ENCODE data around the gene CERS3. TPM values are rescaled to one million over a fixed set of nuclear protein-coding genes. Genes with fewer than 3 reads are reported as not detected.

The CERS3 gene
- total RNA-seq, 2 donors from 2014 or later, result 0.22 TPM; not detected in 1

GRCh38 chr15:100373942-100374341, 154.8 kb downstream of the CERS3 start:
- no peak for ATAC-seq
- H3K27ac Mint-ChIP-seq, result no peak overlapping the region
- no peak for DNase-seq (ENCODE audit: low spot score)
- H3K4me3 Mint-ChIP-seq, result no peak overlapping the region
- peaks cover 32 to 43% of the 10 kb centered on the region in 2 donors for H3K27me3 Mint-ChIP-seq
- H3K9me3 Mint-ChIP-seq, result no peaks in the 10 kb centered on the region
- H3K36me3 Mint-ChIP-seq, result peaks cover 6% of the 10 kb centered on the region
- no peaks in the 10 kb centered on the region for H3K4me1 Mint-ChIP-seq (ENCODE audit: low read depth in 2 of 2)

- Mint-ChIP-seq H3K4me3 (no peak overlapping the region), H3K9me3 (no peaks in the 10 kb centered on the region), H3K4me1 (ENCODE audit: low read depth in 2 of 2) (no peaks in the 10 kb centered on the region), H3K27me3 (peaks cover 33 to 45% of the 10 kb centered on the region in 2 donors), H3K36me3 (peaks cover 6% of the 10 kb centered on the region), H3K27ac (no peak overlapping the region)
- ATAC-seq (no peak), DNase-seq (ENCODE audit: low spot score) (no peak)
Observed at GRCh38 chr15:100373120-100373896, 155.4 kb downstream of the CERS3 start.

- DNase-seq (ENCODE audit: low spot score) (no peak), ATAC-seq (no peak)
- Mint-ChIP-seq H3K27ac (no peak overlapping the region), H3K4me3 (no peak overlapping the region), H3K4me1 (ENCODE audit: low read depth in 2 of 2) (no peaks in the 10 kb centered on the region), H3K36me3 (peaks cover 6% of the 10 kb centered on the region), H3K27me3 (peaks cover 37 to 50% of the 10 kb centered on the region in 2 donors), H3K9me3 (no peaks in the 10 kb centered on the region)
Observed at GRCh38 chr15:100372739-100373119, 156.0 kb downstream of the CERS3 start.

- no peak overlapping the region for H3K4me3 Mint-ChIP-seq
- H3K27me3 Mint-ChIP-seq, result peaks cover 30 to 73% of the 10 kb centered on the region in 2 donors
- H3K4me1 Mint-ChIP-seq (ENCODE audit: low read depth in 2 of 2), result peaks cover 3 to 9% of the 10 kb centered on the region in 2 donors
- ATAC-seq (no peak), DNase-seq (ENCODE audit: low spot score) (no peak)
- no peaks in the 10 kb centered on the region for H3K36me3 Mint-ChIP-seq
- no peaks in the 10 kb centered on the region for H3K9me3 Mint-ChIP-seq
- no peak overlapping the region for H3K27ac Mint-ChIP-seq
Observed at GRCh38 chr15:100355342-100355741, 173.4 kb downstream of the CERS3 start.

GRCh38 chr15:100353449-100353848, 175.3 kb downstream of the CERS3 start:
- Mint-ChIP-seq H3K36me3 (no peaks in the 10 kb centered on the region), H3K27me3 (peaks cover 21 to 54% of the 10 kb centered on the region in 2 donors), H3K27ac (no peak overlapping the region), H3K9me3 (no peaks in the 10 kb centered on the region), H3K4me3 (no peak overlapping the region), H3K4me1 (ENCODE audit: low read depth in 2 of 2) (peaks cover 10 to 11% of the 10 kb centered on the region in 2 donors)
- ATAC-seq (no peak), DNase-seq (ENCODE audit: low spot score) (no peak)

GRCh38 chr15:100350434-100351226, 178.1 kb downstream of the CERS3 start:
- DNase-seq (ENCODE audit: low spot score) (no peak), ATAC-seq (peak in 1 of 2 donors; percentile 21)
- peaks cover 10 to 11% of the 10 kb centered on the region in 2 donors for H3K4me1 Mint-ChIP-seq (ENCODE audit: low read depth in 2 of 2)

More at GRCh38 chr15:100350434-100351226, 178.1 kb downstream of the CERS3 start:
- no peaks in the 10 kb centered on the region for H3K36me3 Mint-ChIP-seq
- H3K9me3 Mint-ChIP-seq, result no peaks in the 10 kb centered on the region
- peaks cover 8 to 26% of the 10 kb centered on the region in 2 donors for H3K27me3 Mint-ChIP-seq
- H3K4me3 Mint-ChIP-seq, result peak overlapping the region; percentile 89
- H3K27ac Mint-ChIP-seq, result peak overlapping the region; percentile 74 to 95

Other genes starting within 250 kb of the CERS3 start
- gene ADAMTS17, start 187.0 kb downstream of the CERS3 start, total RNA-seq, result under 1 TPM; 0.31 to 0.59 TPM
- gene LINS1, start 73.2 kb upstream of the CERS3 start, total RNA-seq, result 10 to 100 TPM; 27.7 to 40.5 TPM
- gene ASB7, start 73.6 kb upstream of the CERS3 start, total RNA-seq, result 10 to 100 TPM; 18.9 to 19.2 TPM

Data from natural killer cell treated with Interleukin-12 subunit alpha and Interleukin-12 subunit beta and Interleukin-15 and Interleukin-18, amount 100 ng/mL, for 72 hours (primary cell).